ENCODE measurements around the gene COPZ1. TPM values are rescaled to one million over a fixed set of nuclear protein-coding genes. Genes with fewer than 3 reads are reported as not detected.

The COPZ1 gene
- total and polyA plus RNA-seq, 2 experiments from 2014 or later, result 149 to 170 TPM

GRCh38 chr12:54330442-54330841, 5.5 kb downstream of the COPZ1 start:
- Histone ChIP-seq H3K36me3 (ENCODE audit: low read depth) (no peaks in the 10 kb centered on the region), H3K27ac (no peak overlapping the region), H3K4me1 (ENCODE audit: insufficient read depth) (peaks cover 48% of the 10 kb centered on the region), H2AFZ (no peak overlapping the region), H3K9me3 (ENCODE audit: low read depth) (no peaks in the 10 kb centered on the region), H3K4me2 (ENCODE audit: unreplicated experiment) (peak overlapping the region; percentile 6), H3K9ac (no peak overlapping the region), H3K4me3 (0 out of 2 replicates have a peak overlapping the region, but pooled peaks have one; percentile 0), H3K9me2 (ENCODE audit: insufficient read depth) (no peaks in the 10 kb centered on the region), H3K27me3 (replicated peaks; ENCODE audit: insufficient read depth) (no peaks in the 10 kb centered on the region), H3F3A (ENCODE audit: insufficient read depth) (peaks cover 21% of the 10 kb centered on the region), H3K79me2 (ENCODE audit: insufficient read depth) (peaks cover 100% of the 10 kb centered on the region), H4K20me1 (ENCODE audit: insufficient read depth) (no peaks in the 10 kb centered on the region)
- in situ Hi-C loops (cut with MboI), result no loop called here
- TF ChIP-seq EZH2 (IDR thresholded peaks at IDR 0.05; ENCODE audit: insufficient read depth, poor library complexity, severe bottlenecking), result no peak
- no peak for TF ChIP-seq EZH2phosphoT487 (IDR thresholded peaks at IDR 0.05; ENCODE audit: insufficient read depth, low read depth)
- no peak for DNase-seq
- 71 to 73% methylated on average over 3 of the region's 3 CpGs for WGBS, 2 experiments (ENCODE audit: low coverage in 1 of 2, low lambda C conversion rate in 2 of 2, missing lambda C conversion rate in 2 of 2)

- H3K79me2 ChIP-seq (ENCODE audit: insufficient read depth), result peaks cover 100% of the 10 kb centered on the region
- peaks cover 48% of the 10 kb centered on the region for H3K4me1 ChIP-seq (ENCODE audit: insufficient read depth)
- TF ChIP-seq EZH2 (IDR thresholded peaks at IDR 0.05; ENCODE audit: insufficient read depth, poor library complexity, severe bottlenecking), result no peak
- H2AFZ ChIP-seq, result no peak overlapping the region
- WGBS, 2 experiments (ENCODE audit: low coverage in 1 of 2, low lambda C conversion rate in 2 of 2, missing lambda C conversion rate in 2 of 2), result 64 to 69% methylated on average over 5 of the region's 5 CpGs
- H3K27me3 ChIP-seq (replicated peaks; ENCODE audit: insufficient read depth), result no peaks in the 10 kb centered on the region
- DNase-seq, result no peak
- H3K9me3 ChIP-seq (ENCODE audit: low read depth), result no peaks in the 10 kb centered on the region
- peaks cover 16% of the 10 kb centered on the region for H3F3A ChIP-seq (ENCODE audit: insufficient read depth)
- no peak overlapping the region for H3K4me2 ChIP-seq (ENCODE audit: unreplicated experiment)
- no peaks in the 10 kb centered on the region for H4K20me1 ChIP-seq (ENCODE audit: insufficient read depth)
- no peak overlapping the region for H3K4me3 ChIP-seq
- no peak overlapping the region for H3K9ac ChIP-seq
- no peaks in the 10 kb centered on the region for H3K36me3 ChIP-seq (ENCODE audit: low read depth)
- in situ Hi-C loops (cut with MboI), result no loop called here
- no peak overlapping the region for H3K27ac ChIP-seq
- H3K9me2 ChIP-seq (ENCODE audit: insufficient read depth), result no peaks in the 10 kb centered on the region
These were observed 6.5 kb downstream of the COPZ1 start for GRCh38 chr12:54331461-54331860.

- Histone ChIP-seq H4K20me1 (ENCODE audit: insufficient read depth) (peaks cover 12% of the 10 kb centered on the region; the same call in 1 of the 2 replicates), H3K4me2 (ENCODE audit: unreplicated experiment) (no peak overlapping the region), H3K9ac (no peak overlapping the region), H3K4me3 (no peak overlapping the region), H3K9me2 (ENCODE audit: insufficient read depth) (no peaks in the 10 kb centered on the region), H3F3A (ENCODE audit: insufficient read depth) (peaks cover 32% of the 10 kb centered on the region), H3K79me2 (ENCODE audit: insufficient read depth) (peaks cover 99% of the 10 kb centered on the region), H2AFZ (no peak overlapping the region), H3K27me3 (replicated peaks; ENCODE audit: insufficient read depth) (no peaks in the 10 kb centered on the region), H3K4me1 (ENCODE audit: insufficient read depth) (peaks cover 49% of the 10 kb centered on the region), H3K27ac (no peak overlapping the region), H3K9me3 (ENCODE audit: low read depth) (no peaks in the 10 kb centered on the region), H3K36me3 (ENCODE audit: low read depth) (no peaks in the 10 kb centered on the region)
- DNase-seq, result no peak
- 96 to 98% methylated on average over 4 of the region's 4 CpGs for WGBS, 2 experiments (ENCODE audit: low coverage in 1 of 2, low lambda C conversion rate in 2 of 2, missing lambda C conversion rate in 2 of 2)
- in situ Hi-C loops (cut with MboI), result no loop called here
- TF ChIP-seq EZH2 (IDR thresholded peaks at IDR 0.05; ENCODE audit: insufficient read depth, poor library complexity, severe bottlenecking) (no peak), EZH2phosphoT487 (IDR thresholded peaks at IDR 0.05; ENCODE audit: insufficient read depth, low read depth) (no peak)
These were observed 8.6 kb downstream of the COPZ1 start for GRCh38 chr12:54333420-54334034.

GRCh38 chr12:54337280-54337842, 12.4 kb downstream of the COPZ1 start:
- no peak for TF ChIP-seq EZH2 (IDR thresholded peaks at IDR 0.05; ENCODE audit: insufficient read depth, poor library complexity, severe bottlenecking)
- TF ChIP-seq EZH2phosphoT487 (IDR thresholded peaks at IDR 0.05; ENCODE audit: insufficient read depth, low read depth), result no peak
- H4K20me1 ChIP-seq (ENCODE audit: insufficient read depth), result peaks cover 12% of the 10 kb centered on the region; the same call in 1 of the 2 replicates
- H3K36me3 ChIP-seq (ENCODE audit: low read depth), result no peaks in the 10 kb centered on the region
- H3K27ac ChIP-seq, result peak overlapping the region; percentile 27
- H3F3A ChIP-seq (ENCODE audit: insufficient read depth), result peaks cover 29% of the 10 kb centered on the region
- no peak overlapping the region for H2AFZ ChIP-seq
- peaks cover 99% of the 10 kb centered on the region for H3K79me2 ChIP-seq (ENCODE audit: insufficient read depth)
- no peaks in the 10 kb centered on the region for H3K9me2 ChIP-seq (ENCODE audit: insufficient read depth)
- peak overlapping the region; percentile 50 for H3K4me2 ChIP-seq (ENCODE audit: unreplicated experiment)
- DNase-seq, result peak; percentile 34
- H3K9ac ChIP-seq, result peak overlapping the region; percentile 10; the same call in 1 of the 2 replicates
- WGBS, 2 experiments (ENCODE audit: low coverage in 1 of 2, low lambda C conversion rate in 2 of 2, missing lambda C conversion rate in 2 of 2), result 52 to 71% methylated on average over 3 of the region's 3 CpGs
- H3K27me3 ChIP-seq (replicated peaks; ENCODE audit: insufficient read depth), result no peaks in the 10 kb centered on the region
- in situ Hi-C loops (cut with MboI), result no loop called here
- no peaks in the 10 kb centered on the region for H3K9me3 ChIP-seq (ENCODE audit: low read depth)
- H3K4me3 ChIP-seq, result no peak overlapping the region
- peaks cover 18% of the 10 kb centered on the region for H3K4me1 ChIP-seq (ENCODE audit: insufficient read depth)

All from GM23248 (cell line).